Daoy (cell line): ENCODE results near the gene NOSTRIN. TPM values are rescaled to one million over a fixed set of nuclear protein-coding genes. Genes with fewer than 3 reads are reported as not detected.
"Not testable (repeated sequence)": the region's sequence is repeated elsewhere in the genome, so short reads cannot be mapped to it uniquely, and the experiment has no call there.

Source experiments
- DNase-seq: peaks from one replicate; pipeline ENCODE4 v3.0.0-alpha.2; 2015; ENCODE audit warnings: low read depth
- total RNA-seq: library from RNA; depleted of rRNA; stranded (reverse); fragments of >200 nt; shearing (Covaris generic); gene quantifications from 2 replicates; pipeline ENCODE4 v1.2.3, GENCODE V29; 2014; rRNA removed

Gene NOSTRIN
- total RNA-seq, 1 experiment from 2014 or later, result not detected

DNA sequence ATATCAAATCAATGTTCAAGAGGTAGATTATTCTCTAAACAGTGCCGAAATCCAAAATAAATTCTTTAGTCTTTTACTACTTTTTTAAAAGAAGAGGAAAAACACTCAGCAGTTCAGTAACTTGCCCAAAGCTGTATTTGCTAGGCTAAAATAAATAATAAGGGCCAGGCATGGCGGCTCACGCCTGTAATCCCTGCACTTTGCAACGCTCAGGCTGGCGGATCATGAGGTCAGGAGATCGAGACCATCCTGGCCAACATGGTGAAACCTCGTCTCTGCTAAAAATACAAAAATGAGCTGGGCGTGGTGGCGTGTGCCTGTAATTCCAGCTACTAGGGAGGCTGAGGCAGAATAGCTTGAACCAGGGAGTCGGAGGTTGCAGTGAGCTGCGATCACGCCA is 79.7 kb downstream of the NOSTRIN start:
- not testable (repeated sequence) for DNase-seq

GRCh38 chr2:168884975-168885374 is 82.5 kb downstream of the NOSTRIN start:
- DNase-seq, result peak; percentile 13

DNA sequence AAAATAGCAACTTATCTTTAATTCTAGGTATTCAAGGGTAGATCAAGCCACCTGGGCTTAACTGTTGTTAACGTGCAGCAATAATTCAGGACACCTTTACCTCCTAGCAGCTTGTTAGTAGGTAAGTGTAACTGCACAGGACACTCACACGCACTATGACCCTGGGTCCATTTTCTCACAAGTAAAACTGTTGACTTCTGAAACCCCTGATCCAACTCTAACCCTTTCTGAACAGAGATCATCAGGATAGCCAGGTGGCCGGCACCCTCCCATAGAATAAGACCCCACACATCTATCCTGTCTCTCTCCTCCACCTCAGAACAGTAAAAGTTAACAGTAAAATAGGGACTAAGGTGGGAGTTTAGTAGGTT is 87.2 kb downstream of the NOSTRIN start:
- no peak for DNase-seq

DNA sequence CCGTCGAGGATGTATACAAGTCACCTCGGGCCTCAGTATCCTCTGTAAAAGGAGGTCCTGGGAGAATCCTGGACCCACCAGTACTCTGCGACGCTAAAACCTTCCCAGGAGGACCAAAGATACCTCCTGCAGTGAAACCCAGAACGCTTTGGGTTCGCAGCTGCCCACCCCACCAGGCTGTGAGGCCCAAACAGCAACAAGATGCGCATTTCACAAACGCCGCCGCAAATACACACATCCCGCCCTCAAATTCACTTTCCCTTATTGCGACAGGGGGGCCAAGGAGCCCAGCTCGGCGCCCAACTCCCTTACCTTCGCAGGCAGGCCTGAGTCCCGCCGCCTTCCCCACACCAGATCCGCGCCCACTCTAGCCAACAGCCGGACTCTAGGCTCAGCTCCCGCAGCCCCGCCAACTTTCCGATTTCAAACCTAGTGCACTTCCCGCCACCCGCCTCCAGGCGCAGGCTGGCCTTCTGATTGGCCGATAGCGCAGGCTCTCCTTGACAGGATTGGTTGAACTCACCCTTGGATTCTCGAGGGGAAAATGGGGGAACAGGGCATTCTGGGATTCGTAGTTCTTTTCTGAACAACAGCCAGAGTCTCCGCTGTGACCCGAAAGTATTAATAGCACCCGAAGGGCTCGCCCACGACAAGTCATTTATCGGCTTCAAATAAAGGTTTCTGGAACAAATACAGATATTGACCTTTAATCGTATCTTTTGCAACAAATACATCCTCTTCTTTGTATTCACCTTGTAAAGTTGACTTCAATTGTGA is 87.8 kb downstream of the NOSTRIN start, which contains the start of gene SPC25:
Gene SPC25 (minus strand): TSS at position 425 of the 777 bp plus-strand sequence. CDS start 911 bp downstream, outside the sequence.
- DNase-seq, result peak; percentile 95

DNA sequence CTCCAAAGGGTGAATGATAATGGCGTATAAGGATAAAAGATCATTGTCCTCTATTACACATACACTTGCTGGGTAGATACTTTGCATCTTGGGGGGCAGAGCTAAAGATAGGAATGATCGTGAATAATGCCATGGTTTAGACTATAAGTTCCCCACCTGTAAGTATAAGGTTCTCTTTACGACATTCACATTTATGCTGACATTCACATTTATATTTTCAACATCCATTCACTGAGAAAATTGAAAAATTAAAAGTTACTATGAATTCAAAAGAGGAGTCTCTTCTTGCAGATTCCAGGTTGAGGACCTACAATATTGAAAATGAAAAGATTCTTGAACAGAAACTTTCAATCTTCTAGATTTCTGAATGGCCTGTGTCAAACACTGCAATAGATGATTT is 89.9 kb downstream of the NOSTRIN start:
- no peak for DNase-seq

DNA sequence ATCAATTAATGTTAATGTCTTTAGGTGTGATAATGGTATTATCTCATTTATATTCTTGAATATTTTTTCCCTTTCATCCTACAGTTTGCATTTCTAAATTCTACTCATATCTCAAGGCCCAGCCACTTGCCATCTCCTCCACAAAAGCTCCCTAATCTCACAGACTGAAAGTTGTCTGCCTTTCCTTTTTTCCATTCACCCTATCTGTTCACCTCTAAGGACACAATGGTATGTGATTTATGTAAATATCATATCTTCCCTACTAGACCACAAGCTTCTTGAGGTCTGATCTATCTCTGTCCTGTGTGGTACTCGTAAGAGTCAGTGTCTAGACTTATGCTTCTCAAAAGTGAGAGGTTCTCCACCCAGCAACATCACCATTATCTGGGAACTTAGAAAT is 91.7 kb downstream of the NOSTRIN start:
- DNase-seq, result no peak

DNA sequence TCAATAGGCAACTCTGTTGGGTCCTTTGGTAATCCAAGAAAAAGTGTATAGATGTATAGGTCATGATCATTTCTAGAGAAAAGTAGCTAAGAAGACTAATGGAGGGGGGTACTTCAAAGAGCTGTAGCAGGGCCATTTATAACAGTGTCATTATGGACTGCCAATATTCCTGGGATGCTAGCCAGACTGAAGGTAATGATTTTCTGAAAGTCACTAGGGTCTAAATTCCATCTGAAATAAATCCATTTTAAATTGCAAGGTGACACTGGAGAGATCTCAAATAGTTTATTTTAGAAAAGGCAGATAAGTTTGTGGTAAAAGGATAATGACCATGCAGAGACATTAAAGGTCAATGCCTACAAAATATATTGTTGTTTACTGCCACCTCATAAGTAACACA is 92.3 kb downstream of the NOSTRIN start:
- DNase-seq, result no peak

DNA sequence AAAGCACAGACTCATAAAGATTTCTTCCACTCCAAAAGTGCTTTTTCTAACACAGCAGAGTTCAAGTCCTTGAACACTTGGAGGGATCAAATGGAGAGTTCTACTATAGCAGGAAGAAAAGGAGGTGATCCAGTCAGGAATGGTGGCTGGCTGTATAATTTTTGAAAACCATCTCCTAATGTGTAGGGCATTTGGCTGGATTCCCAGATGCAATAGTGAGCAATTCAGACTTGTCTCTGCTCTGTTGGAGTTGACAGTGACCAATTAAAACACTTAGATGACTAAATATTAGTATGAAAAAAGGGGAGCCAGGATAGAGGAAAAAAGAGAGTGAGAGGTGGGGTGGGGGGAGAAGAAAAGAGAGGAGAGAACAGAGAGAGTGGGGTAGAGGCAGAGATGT is 93.3 kb downstream of the NOSTRIN start:
- no peak for DNase-seq

DNA sequence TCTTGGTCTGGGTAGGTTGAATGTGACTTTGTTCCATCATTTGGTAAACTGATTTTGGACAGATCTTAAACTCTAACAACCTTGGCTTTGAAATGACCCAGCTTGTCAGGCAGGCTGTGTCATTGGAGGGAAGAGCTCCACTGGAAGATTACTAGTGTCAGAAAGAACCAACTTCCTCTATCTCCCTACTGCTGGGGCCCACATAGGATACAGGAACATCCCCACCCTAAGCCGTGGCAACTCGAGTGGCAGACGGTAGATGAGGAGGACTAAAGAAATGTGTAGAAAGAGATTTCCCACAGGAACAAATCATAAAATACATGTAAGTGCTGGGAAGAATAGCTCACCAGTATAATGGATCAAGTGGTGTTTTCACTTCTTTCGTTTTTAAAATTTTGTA is 94.3 kb downstream of the NOSTRIN start:
- no peak for DNase-seq

GRCh38 chr2:168897449-168897848 is 95.0 kb downstream of the NOSTRIN start:
- no peak for DNase-seq

DNA sequence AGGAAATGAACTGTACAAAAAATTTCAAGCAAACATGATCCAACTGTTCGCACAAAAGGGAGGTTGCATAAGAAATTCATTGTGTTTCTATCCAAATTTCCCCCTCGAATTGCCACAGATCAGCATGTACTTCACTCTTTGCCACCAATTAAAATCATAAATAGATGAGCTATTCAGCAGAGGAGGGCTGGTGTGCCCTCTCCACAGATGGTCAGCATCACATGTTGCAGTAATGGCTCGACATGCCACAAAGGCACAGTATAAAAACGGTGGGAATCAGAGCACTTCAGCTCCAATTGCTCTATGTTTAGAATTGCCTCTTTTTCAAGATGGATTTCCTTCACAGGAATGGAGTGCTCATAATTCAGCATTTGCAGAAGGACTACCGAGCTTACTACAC is 98.6 kb downstream of the NOSTRIN start, which contains the start of gene G6PC2:
Gene G6PC2 (plus strand): TSS at position 289 of the 400 bp plus-strand sequence. CDS start 41 bp downstream, at position 330.
- no peak for DNase-seq

DNA sequence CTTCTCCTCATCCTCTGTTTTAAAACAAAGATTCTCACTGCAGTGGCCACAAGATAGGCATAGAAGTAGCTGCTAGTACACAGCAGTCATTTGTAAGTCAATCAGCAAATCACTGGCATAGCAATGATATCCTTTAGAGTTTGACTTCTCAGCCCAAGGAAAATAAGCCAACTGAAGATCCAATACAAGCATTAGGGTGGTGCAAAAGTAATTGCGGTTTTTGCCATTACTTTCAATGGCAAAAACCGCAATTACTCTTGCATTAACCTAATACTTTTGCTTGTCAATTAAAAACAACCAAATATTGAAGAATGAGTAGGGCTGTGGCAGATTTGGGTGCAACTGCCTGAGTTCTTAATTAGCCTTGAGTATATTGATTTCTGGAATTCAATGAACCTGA is 101.5 kb downstream of the NOSTRIN start:
- DNase-seq, result no peak

- DNase-seq, result no peak
These were observed 101.9 kb downstream of the NOSTRIN start for GRCh38 chr2:168904358-168904757.

- DNase-seq, result no peak
These were observed 105.7 kb downstream of the NOSTRIN start for GRCh38 chr2:168907940-168908662.

DNA sequence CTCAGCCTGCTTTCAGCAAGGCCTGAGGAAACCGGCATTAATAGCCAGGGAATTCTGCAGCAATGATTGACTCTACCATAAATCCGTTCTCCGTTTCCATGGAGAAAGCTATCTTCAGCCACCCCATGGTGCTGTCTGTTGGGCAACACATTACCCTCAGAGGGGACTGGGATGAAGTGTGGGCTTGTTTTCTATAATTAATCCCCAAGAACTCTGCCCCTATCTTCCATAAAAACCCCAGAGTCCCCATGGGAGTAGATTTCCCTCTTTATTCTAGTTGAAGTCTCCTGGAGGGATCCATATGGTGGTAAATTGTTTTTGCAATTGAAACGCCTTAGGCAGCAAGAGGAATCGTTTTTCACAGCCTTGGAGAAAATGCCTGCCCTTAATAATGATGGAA is 107.9 kb downstream of the NOSTRIN start:
- no peak for DNase-seq

GRCh38 chr2:168912466-168912865 is 110.0 kb downstream of the NOSTRIN start:
- DNase-seq, result no peak

GRCh38 chr2:168912901-168913369 is 110.5 kb downstream of the NOSTRIN start:
- DNase-seq, result peak; percentile 48

DNA sequence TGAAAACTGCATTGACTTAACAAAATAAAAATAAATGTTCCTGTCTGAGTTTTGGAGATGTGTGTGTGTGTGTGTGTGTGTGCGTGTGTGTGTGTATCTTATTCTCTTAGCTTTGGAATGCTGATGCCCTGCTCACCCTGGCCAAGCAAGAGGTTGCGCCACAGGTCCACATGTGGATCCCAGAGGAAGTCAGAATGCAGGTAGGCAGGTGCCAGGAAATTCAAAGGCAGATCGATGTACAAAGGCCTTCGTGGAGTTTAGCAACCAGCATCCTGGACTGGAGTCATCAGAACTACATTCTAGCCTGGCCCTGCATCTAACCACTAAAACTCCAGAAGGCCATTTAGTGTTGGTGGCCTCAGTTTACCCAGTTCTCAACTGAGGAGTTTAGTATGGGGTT is 111.1 kb downstream of the NOSTRIN start:
- no peak for DNase-seq

Other genes starting within 250 kb of the NOSTRIN start
- 59.7 and 148 TPM in 2 replicates for gene SPC25, start 87.8 kb downstream of the NOSTRIN start, total RNA-seq
- not detected in 2 replicates for gene G6PC2, start 98.7 kb downstream of the NOSTRIN start, total RNA-seq
- gene ABCB11, start 228.7 kb downstream of the NOSTRIN start, total RNA-seq, result not detected in 2 replicates